PC-3 (cell line): ENCODE data around the gene TMEM60. TPM values are rescaled to one million over a fixed set of nuclear protein-coding genes. Genes with fewer than 3 reads are reported as not detected.

ENCODE experiments used
- ATAC-seq: fragments of 200-7000 bp; cut with Tn5 transposase; 2 replicates; pipeline ENCODE4 v1.9.1; 2020; ENCODE audit warnings: mild to moderate bottlenecking, moderate library complexity
- BruUV-seq: library from RNA; stranded (reverse); fragments of 400-500 nt; replicated peaks from 2 replicates; lab custom pipeline; 2021; lab: Mats Ljungman, UMichigan
- CTCF ChIA-PET: fragments of 300-600 bp; sonication (Branson Sonifier 250); formaldehyde crosslinking; loops from one replicate; lab custom pipeline; 2022; ENCODE audit warnings: antibody characterized with exemption; lab: Charles Lee
- POLR2A ChIA-PET: fragments of 300-600 bp; sonication (Branson Sonifier 250); formaldehyde crosslinking; loops from one replicate; lab custom pipeline; 2022; ENCODE audit warnings: antibody characterized with exemption; ENCODE audit not compliant: unreplicated experiment; lab: Charles Lee
- DNase-seq: peaks from one replicate; pipeline ENCODE4 v3.0.0-alpha.2; 2015
- H2AFZ ChIP-seq: fragments of 300-600 bp; sonication (generic); 2 replicates; pipeline ENCODE4 v1.6.0; 2016; ENCODE audit warnings: antibody characterized with exemption, low read length
- H3F3A ChIP-seq: fragments of 300-600 bp; sonication (generic); one replicate; pipeline ENCODE4 v1.6.0; 2017; ENCODE audit warnings: antibody characterized with exemption, low read length, control low read depth, mild to moderate bottlenecking; ENCODE audit not compliant: unreplicated experiment
- H3K27ac ChIP-seq: fragments of 300-600 bp; sonication (generic); 2 replicates; pipeline ENCODE4 v1.5.1; 2016; ENCODE audit warnings: mild to moderate bottlenecking, low read length
- H3K27me3 ChIP-seq: fragments of 300-600 bp; sonication (generic); 2 replicates; pipeline ENCODE4 v1.6.1; 2016; ENCODE audit warnings: low read length, mixed read lengths
- H3K36me3 ChIP-seq: fragments of 300-600 bp; sonication (generic); 2 replicates; pipeline ENCODE4 v1.6.1; 2016; ENCODE audit warnings: low read depth, mixed run types, low read length, mixed read lengths
- H3K4me1 ChIP-seq: fragments of 300-600 bp; sonication (generic); 2 replicates; pipeline ENCODE4 v1.5.1; 2016; ENCODE audit warnings: low read length; ENCODE audit not compliant: insufficient read depth
- H3K4me2 ChIP-seq: fragments of 300-600 bp; sonication (generic); 2 replicates; pipeline ENCODE4 v1.6.0; 2016; ENCODE audit warnings: low read length
- H3K4me3 ChIP-seq: fragments of 300-600 bp; sonication (generic); 2 replicates; pipeline ENCODE4 v1.5.1; 2016; ENCODE audit warnings: mild to moderate bottlenecking, low read length, mixed read lengths
- H3K79me2 ChIP-seq: fragments of 300-600 bp; sonication (generic); 2 replicates; pipeline ENCODE4 v1.6.1; 2017; ENCODE audit warnings: low read length, mixed read lengths
- H3K9ac ChIP-seq: fragments of 300-600 bp; sonication (generic); 2 replicates; pipeline ENCODE4 v1.6.0; 2016; ENCODE audit warnings: mild to moderate bottlenecking, low read length
- H3K9me2 ChIP-seq: fragments of 300-600 bp; sonication (generic); replicated peaks from 2 replicates; pipeline ENCODE4 v1.6.1; 2016; ENCODE audit warnings: mixed run types, low read length, mixed read lengths
- H3K9me3 ChIP-seq: fragments of 300-600 bp; sonication (generic); 2 replicates; pipeline ENCODE4 v1.6.1; 2016; ENCODE audit warnings: low read length, mixed read lengths
- H4K20me1 ChIP-seq: fragments of 300-600 bp; sonication (generic); 2 replicates; pipeline ENCODE4 v1.6.1; 2016; ENCODE audit warnings: low read length, mixed read lengths
- EZH2 ChIP-seq: fragments of 300-600 bp; sonication (generic); IDR thresholded peaks from one replicate; pipeline ENCODE4 v1.6.1; 2017; ENCODE audit warnings: antibody characterized with exemption, mild to moderate bottlenecking, low read length; ENCODE audit not compliant: unreplicated experiment
- EZH2phosphoT487 ChIP-seq: fragments of 300-600 bp; sonication (generic); IDR thresholded peaks from 2 replicates; pipeline ENCODE4 v1.6.1; 2018; ENCODE audit warnings: mild to moderate bottlenecking, antibody characterized with exemption, low read length, borderline replicate concordance
- intact Hi-C: fragments of 100-400 bp; cut with micrococcal nuclease; formaldehyde crosslinking; loops from 2 replicates; pipeline ENCODE4 v1.9.0; 2023
- total RNA-seq: library from RNA; depleted of rRNA; stranded (reverse); fragments of >200 nt; gene quantifications from 2 replicates; pipeline ENCODE4 v1.2.3, GENCODE V29; 2014
- TF ChIP-seq, protein P1 (sequence below): fragments of 300-600 bp; sonication (generic); conservative IDR thresholded peaks from 2 replicates; pipeline ENCODE4 v1.5.1; 2017; ENCODE audit warnings: antibody characterized with exemption, low read depth, mild to moderate bottlenecking, low read length

Gene TMEM60
- total RNA-seq, 1 experiment from 2014 or later, result 8.1 TPM

DNA sequence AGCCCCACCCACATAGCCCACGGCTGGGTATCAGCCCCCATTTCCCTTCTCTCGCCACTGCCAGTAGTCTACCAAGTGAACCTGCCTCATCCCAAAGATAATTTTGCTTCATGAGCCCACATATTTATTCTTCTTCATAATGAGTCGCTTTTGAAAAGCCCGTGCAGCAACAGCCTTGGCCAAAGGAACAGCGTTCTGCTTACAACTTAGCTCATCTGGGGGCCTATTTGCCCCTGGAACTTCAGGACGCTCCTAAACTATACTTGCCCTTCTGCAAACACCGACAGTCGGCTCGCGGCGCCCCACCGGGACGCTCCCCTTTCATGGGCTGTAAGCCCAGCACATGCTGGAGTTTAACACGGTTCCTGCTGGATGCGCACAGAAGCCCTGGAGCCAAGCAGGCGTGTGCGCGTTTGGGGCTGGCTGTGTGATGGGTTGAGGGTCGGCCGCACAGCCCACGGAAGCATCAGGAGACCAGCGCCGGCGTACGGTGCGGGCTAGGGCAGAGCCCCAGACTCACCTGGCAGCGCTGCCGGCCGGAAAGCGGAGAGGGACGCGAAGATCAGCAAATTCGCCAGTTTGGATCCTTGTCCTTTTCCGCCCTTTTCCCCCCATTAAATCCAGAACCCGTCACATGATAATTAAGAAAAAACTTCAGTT is 370 bp downstream of the TMEM60 start:
- H3K9me3 ChIP-seq, result no peaks in the 10 kb centered on the region
- POLR2A ChIA-PET, result no interaction called here
- H3K79me2 ChIP-seq, result peaks cover 61% of the 10 kb centered on the region
- H3K4me1 ChIP-seq, result peaks cover 19% of the 10 kb centered on the region
- H3K27me3 ChIP-seq, result no peaks in the 10 kb centered on the region
- peak overlapping the region; percentile 93 for H2AFZ ChIP-seq
- intact Hi-C loops, result loop anchor here (1.0 to 2.0 kb wide), 2 partner anchors 102 to 135 kb away; partner anchors contain the start of gene RSBN1L
- 0 out of 2 replicates have a peak, but pooled peaks cover 4% of the 10 kb centered on the region for H4K20me1 ChIP-seq
- H3K27ac ChIP-seq, result peak overlapping the region; percentile 53
- TF ChIP-seq EZH2phosphoT487 (no peak), EZH2 (no peak)
- TF ChIP-seq, protein P1, sequence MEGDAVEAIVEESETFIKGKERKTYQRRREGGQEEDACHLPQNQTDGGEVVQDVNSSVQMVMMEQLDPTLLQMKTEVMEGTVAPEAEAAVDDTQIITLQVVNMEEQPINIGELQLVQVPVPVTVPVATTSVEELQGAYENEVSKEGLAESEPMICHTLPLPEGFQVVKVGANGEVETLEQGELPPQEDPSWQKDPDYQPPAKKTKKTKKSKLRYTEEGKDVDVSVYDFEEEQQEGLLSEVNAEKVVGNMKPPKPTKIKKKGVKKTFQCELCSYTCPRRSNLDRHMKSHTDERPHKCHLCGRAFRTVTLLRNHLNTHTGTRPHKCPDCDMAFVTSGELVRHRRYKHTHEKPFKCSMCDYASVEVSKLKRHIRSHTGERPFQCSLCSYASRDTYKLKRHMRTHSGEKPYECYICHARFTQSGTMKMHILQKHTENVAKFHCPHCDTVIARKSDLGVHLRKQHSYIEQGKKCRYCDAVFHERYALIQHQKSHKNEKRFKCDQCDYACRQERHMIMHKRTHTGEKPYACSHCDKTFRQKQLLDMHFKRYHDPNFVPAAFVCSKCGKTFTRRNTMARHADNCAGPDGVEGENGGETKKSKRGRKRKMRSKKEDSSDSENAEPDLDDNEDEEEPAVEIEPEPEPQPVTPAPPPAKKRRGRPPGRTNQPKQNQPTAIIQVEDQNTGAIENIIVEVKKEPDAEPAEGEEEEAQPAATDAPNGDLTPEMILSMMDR, result no peak
- no peaks in the 10 kb centered on the region for H3K9me2 ChIP-seq
- ATAC-seq (peak; percentile 12), DNase-seq (peak; percentile 6)
- BruUV-seq, result TSS peak; percentile 83
- no peaks in the 10 kb centered on the region for H3F3A ChIP-seq
- H3K4me3 ChIP-seq, result peak overlapping the region; percentile 86
- H3K4me2 ChIP-seq, result peak overlapping the region; percentile 90
- CTCF ChIA-PET, result interaction anchor here (0.5 to 1.0 kb wide), 3 partner anchors 14 to 99 kb away, joined by 3 to 13 read pairs (median 3); no protein-coding TSS in a partner anchor
- peak overlapping the region; percentile 86 for H3K9ac ChIP-seq
- H3K36me3 ChIP-seq, result no peaks in the 10 kb centered on the region

DNA sequence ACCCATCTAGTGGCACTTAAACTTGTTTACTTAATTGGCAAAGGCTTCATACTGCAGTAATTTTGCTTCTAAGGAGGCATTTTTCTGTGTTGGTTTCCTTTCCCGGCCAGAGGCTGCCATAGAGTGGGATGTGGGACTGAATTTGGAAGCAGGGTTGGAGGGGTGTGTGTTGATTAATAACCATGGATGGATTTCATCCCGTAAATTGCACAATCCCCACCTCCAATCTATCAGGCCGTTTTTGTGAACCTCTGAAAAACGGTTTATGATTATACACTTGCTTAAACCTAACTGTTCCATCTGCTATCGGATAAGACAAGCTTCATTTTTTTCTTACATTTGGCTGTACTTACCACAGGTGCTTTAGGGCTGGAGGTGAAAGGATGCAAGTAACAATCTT is 1.3 kb downstream of the TMEM60 start:
- ATAC-seq (no peak), DNase-seq (no peak)
- Histone ChIP-seq H3K27ac (no peak overlapping the region), H3F3A (no peaks in the 10 kb centered on the region), H2AFZ (peak overlapping the region; percentile 93; the same call in 1 of the 2 replicates), H3K4me1 (peaks cover 19% of the 10 kb centered on the region), H3K27me3 (no peaks in the 10 kb centered on the region), H4K20me1 (0 out of 2 replicates have a peak, but pooled peaks cover 4% of the 10 kb centered on the region), H3K4me3 (peak overlapping the region; percentile 86), H3K9me3 (no peaks in the 10 kb centered on the region), H3K4me2 (peak overlapping the region; percentile 90), H3K9ac (peak overlapping the region; percentile 86), H3K79me2 (peaks cover 55% of the 10 kb centered on the region), H3K36me3 (no peaks in the 10 kb centered on the region), H3K9me2 (no peaks in the 10 kb centered on the region)
- CTCF ChIA-PET, result no interaction called here
- no peak for TF ChIP-seq EZH2phosphoT487
- TF ChIP-seq, protein P1, result no peak
- no peak for TF ChIP-seq EZH2
- intact Hi-C loops, result no loop called here
- no TSS peak for BruUV-seq
- POLR2A ChIA-PET, result no interaction called here

DNA sequence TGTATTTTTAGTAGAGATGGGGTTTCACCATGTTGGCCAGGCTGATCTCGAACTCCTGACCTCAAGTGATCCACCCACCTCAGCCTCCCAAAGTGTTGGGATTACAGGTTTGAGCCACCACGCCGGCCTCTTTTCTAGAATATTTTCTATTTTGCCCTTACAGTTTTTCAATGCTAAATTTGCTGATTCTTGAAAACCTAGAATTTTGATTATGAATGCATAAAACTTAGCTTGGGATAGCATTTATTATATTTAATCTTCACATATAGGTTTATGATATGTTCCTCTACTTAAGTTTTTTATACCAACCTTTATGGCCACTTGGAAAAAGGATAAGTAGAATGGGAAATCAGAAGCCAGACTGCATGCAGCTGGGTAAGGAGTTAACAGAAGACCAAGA is 2.1 kb downstream of the TMEM60 start:
- H3K4me2 ChIP-seq, result peak overlapping the region; percentile 90
- H2AFZ ChIP-seq, result no peak overlapping the region
- H3K9ac ChIP-seq, result no peak overlapping the region
- H3K4me3 ChIP-seq, result peak overlapping the region; percentile 86
- peaks cover 25% of the 10 kb centered on the region for H3K4me1 ChIP-seq
- 0 out of 2 replicates have a peak, but pooled peaks cover 4% of the 10 kb centered on the region for H4K20me1 ChIP-seq
- H3K36me3 ChIP-seq, result no peaks in the 10 kb centered on the region
- DNase-seq, result no peak
- peaks cover 55% of the 10 kb centered on the region for H3K79me2 ChIP-seq
- H3K9me2 ChIP-seq, result no peaks in the 10 kb centered on the region
- TF ChIP-seq EZH2, result no peak
- TF ChIP-seq, protein P1, result no peak
- no peak for TF ChIP-seq EZH2phosphoT487
- H3K27ac ChIP-seq, result no peak overlapping the region
- intact Hi-C loops, result no loop called here
- no peak for ATAC-seq
- BruUV-seq, result no TSS peak
- no peaks in the 10 kb centered on the region for H3K27me3 ChIP-seq
- H3F3A ChIP-seq, result no peaks in the 10 kb centered on the region
- H3K9me3 ChIP-seq, result no peaks in the 10 kb centered on the region
- CTCF ChIA-PET, result no interaction called here
- POLR2A ChIA-PET, result no interaction called here
